ENCODE data around the gene KANSL1L. TPM values are rescaled to one million over a fixed set of nuclear protein-coding genes. Genes with fewer than 3 reads are reported as not detected.

KANSL1L gene
- total RNA-seq, 4 donors from 2014 or later = 16.6 to 83.3 (median 25.6) TPM

- H3K27me3 ChIP-seq = no peaks in the 10 kb centered on the region
- no peak overlapping the region for H3K27ac ChIP-seq
- peaks cover 0 to 24% (median 7%) of the 10 kb centered on the region in 4 donors for H3K4me1 ChIP-seq
- DNase-seq = no peak
- H3K4me3 ChIP-seq = no peak overlapping the region
- TF ChIP-seq POLR2A (IDR thresholded peaks at IDR 0.05) = no peak
- no peak for TF ChIP-seq CTCF (IDR thresholded peaks at IDR 0.05)
- no peaks in the 10 kb centered on the region for H3K36me3 ChIP-seq
- H3K9me3 ChIP-seq = no peaks in the 10 kb centered on the region
Measured at GRCh38 chr2:210000464-210001324, 170.5 kb downstream of the KANSL1L start.

- no peaks in the 10 kb centered on the region for H3K36me3 ChIP-seq
- no peaks in the 10 kb centered on the region for H3K27me3 ChIP-seq
- peaks cover 0 to 9% (median 5%) of the 10 kb centered on the region in 4 donors for H3K4me1 ChIP-seq
- H3K9me3 ChIP-seq = no peaks in the 10 kb centered on the region
- no peak overlapping the region for H3K27ac ChIP-seq
- DNase-seq = no peak
- TF ChIP-seq CTCF (IDR thresholded peaks at IDR 0.05) (no peak), POLR2A (IDR thresholded peaks at IDR 0.05) (no peak)
- no peak overlapping the region for H3K4me3 ChIP-seq
Measured at GRCh38 chr2:209998596-209998995, 172.6 kb downstream of the KANSL1L start.

- no peak overlapping the region for H3K27ac ChIP-seq
- H3K4me1 ChIP-seq = no peaks in the 10 kb centered on the region
- H3K27me3 ChIP-seq = no peaks in the 10 kb centered on the region
Measured at GRCh38 chr2:209993968-209994367, 177.2 kb downstream of the KANSL1L start.

GRCh38 chr2:209990838-209991237 lies 180.4 kb downstream of the KANSL1L start:
- no peaks in the 10 kb centered on the region for H3K36me3 ChIP-seq
- no peak overlapping the region for H3K4me3 ChIP-seq
- DNase-seq = no peak
- no peak overlapping the region for H3K27ac ChIP-seq
- H3K9me3 ChIP-seq = no peaks in the 10 kb centered on the region
- H3K4me1 ChIP-seq = no peaks in the 10 kb centered on the region
- TF ChIP-seq POLR2A (IDR thresholded peaks at IDR 0.05) (no peak), CTCF (IDR thresholded peaks at IDR 0.05) (no peak)
- no peaks in the 10 kb centered on the region for H3K27me3 ChIP-seq

More at GRCh38 chr2:209993968-209994367, 177.2 kb downstream of the KANSL1L start:
- Histone ChIP-seq H3K4me3 (no peak overlapping the region), H3K9me3 (no peaks in the 10 kb centered on the region), H3K36me3 (no peaks in the 10 kb centered on the region)
- DNase-seq = no peak
- TF ChIP-seq CTCF (IDR thresholded peaks at IDR 0.05) = no peak
- TF ChIP-seq POLR2A (IDR thresholded peaks at IDR 0.05) = no peak

- no peak overlapping the region for H3K27ac ChIP-seq
- H3K36me3 ChIP-seq = no peaks in the 10 kb centered on the region
- no peaks in the 10 kb centered on the region for H3K4me1 ChIP-seq
- H3K4me3 ChIP-seq = no peak overlapping the region
- DNase-seq = no peak
- TF ChIP-seq CTCF (IDR thresholded peaks at IDR 0.05) (no peak), POLR2A (IDR thresholded peaks at IDR 0.05) (no peak)
- no peaks in the 10 kb centered on the region for H3K27me3 ChIP-seq
- H3K9me3 ChIP-seq = no peaks in the 10 kb centered on the region
Measured at GRCh38 chr2:209988010-209988409, 183.2 kb downstream of the KANSL1L start.
